Cardiac fibroblast (primary cell): Measurements from ENCODE around the gene STAP1.
A peak's percentile ranks its signal among the peaks of the same experiment; 100 is the strongest.
"Not testable (repeated sequence)": the region's sequence is repeated elsewhere in the genome, so short reads cannot be mapped to it uniquely, and the experiment has no call there.

Experiments used
- DNase-seq, 2 donors: peaks; one replicate each; pipeline versions ENCODE4 v3.0.0 to v3.0.0-alpha.2; 2010; ENCODE audit warnings: low read depth in 2 of 2
- H3K4me3 ChIP-seq, 2 donors: replicated peaks in 1 of 2; 1 replicate in 1 of 2; 2 replicates in 1 of 2; pipeline ENCODE4 v1.5.1; 2011; ENCODE audit warnings: low read depth in 2 of 2, low read length in 2 of 2, mild to moderate bottlenecking in 2 of 2, moderate library complexity in 1 of 2
- TF ChIP-seq, protein P1 (sequence below): IDR thresholded peaks from one replicate; pipeline ENCODE4 v1.5.1; 2011; ENCODE audit warnings: low read depth, mild to moderate bottlenecking, low read length, inconsistent platforms

The STAP1 gene

DNA sequence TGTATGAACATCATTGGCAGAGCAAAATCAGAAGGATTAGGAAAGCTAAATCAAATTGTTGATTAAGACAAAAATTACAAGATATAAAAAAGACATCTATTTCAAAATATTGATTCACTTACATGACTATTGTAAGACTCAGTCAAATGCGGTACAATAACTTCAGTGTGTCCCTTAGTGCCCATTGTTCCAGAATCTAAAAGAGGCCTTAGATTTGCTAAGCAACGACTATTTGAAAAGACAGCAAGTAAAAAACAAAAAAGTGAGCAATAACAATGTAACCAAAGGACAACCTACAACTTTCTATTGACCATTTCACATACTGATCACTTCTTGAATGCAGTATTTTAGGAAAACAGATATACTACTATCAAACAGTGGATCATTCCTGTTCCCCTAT lies 76.8 kb downstream of the STAP1 start:
- no peak overlapping the region for H3K4me3 ChIP-seq
- TF ChIP-seq, protein P1, sequence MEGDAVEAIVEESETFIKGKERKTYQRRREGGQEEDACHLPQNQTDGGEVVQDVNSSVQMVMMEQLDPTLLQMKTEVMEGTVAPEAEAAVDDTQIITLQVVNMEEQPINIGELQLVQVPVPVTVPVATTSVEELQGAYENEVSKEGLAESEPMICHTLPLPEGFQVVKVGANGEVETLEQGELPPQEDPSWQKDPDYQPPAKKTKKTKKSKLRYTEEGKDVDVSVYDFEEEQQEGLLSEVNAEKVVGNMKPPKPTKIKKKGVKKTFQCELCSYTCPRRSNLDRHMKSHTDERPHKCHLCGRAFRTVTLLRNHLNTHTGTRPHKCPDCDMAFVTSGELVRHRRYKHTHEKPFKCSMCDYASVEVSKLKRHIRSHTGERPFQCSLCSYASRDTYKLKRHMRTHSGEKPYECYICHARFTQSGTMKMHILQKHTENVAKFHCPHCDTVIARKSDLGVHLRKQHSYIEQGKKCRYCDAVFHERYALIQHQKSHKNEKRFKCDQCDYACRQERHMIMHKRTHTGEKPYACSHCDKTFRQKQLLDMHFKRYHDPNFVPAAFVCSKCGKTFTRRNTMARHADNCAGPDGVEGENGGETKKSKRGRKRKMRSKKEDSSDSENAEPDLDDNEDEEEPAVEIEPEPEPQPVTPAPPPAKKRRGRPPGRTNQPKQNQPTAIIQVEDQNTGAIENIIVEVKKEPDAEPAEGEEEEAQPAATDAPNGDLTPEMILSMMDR = no peak
- DNase-seq = no peak

DNA sequence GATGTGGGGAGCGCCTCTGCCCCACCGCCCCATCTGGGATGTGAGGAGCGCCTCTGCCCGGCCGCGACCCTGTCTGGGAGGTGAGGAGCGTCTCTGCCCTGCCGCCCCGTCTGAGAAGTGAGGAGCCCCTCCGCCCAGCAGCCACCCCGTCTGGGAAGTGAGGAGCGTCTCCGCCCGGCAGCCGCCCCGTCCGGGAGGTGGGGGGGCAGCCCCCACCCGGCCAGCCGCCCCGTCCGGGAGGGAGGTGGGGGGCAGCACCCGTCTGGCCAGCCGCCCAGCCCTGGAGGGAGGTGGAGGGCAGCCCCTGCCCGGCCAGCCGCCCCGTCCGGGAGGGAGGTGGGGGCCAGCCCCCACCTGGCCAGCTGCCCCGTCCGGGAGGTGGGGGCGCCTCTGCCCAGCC lies 78.5 kb downstream of the STAP1 start:
- not testable (repeated sequence) for DNase-seq, H3K4me3 ChIP-seq

DNA sequence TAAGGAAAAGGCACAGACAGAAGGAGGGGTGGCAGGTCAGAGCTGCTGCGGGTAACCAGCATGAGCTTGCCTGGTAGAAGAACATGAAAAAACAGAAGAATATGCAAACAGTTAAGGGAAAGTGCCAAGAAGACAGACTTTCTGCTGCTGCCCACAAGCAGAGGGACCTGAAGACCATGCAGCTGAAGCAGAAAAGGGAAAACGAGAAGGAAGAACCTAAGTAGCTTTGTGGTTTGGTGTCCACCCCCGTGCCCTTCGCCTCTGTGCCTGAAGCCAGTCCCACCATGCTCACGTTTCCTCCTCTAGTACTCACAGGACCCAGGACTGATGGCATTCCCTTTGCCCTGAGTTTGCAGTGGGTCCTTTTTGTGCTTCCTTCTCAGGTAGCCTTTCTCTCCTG lies 79.6 kb downstream of the STAP1 start:
- DNase-seq = no peak
- H3K4me3 ChIP-seq = no peak overlapping the region
- TF ChIP-seq, protein P1 = no peak

DNA sequence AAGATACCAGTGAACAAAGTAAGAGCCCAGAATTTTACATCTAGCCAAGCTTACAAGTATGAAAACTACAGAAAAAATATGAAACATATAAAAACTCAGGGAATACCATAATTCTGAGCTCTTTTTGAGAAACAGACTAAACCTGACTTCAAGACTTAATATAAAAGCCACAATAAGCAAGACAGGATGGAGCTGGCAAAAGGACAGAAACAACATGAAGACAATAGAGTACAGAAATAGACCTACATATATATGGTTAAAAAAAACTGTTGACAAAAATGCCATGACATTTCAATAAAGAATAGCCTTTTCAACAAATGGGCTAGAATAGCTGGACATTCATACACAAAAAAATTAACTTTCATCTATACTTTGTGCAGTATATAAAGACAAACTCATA lies 93.0 kb downstream of the STAP1 start:
- DNase-seq = peak; percentile 27 to 36
- TF ChIP-seq, protein P1 = no peak

More for the DNA sequence above, 93.0 kb downstream of the STAP1 start:
- H3K4me3 ChIP-seq = no peak overlapping the region
